Keratinocyte (primary cell): ENCODE results near the gene AFTPH. TPM values are rescaled to one million over a fixed set of nuclear protein-coding genes. Genes with fewer than 3 reads are reported as not detected.

Experiments
- DNase-seq: peaks from one replicate; pipeline ENCODE4 v3.0.0-alpha.2; 2011; ENCODE audit warnings: low read depth, missing footprints, low spot score
- FAIRE-seq: peaks from 2 replicates; lab custom pipeline; 2011; peaks lifted over from hg19 to GRCh38; lab: Jason Lieb, UNC
- H2AFZ ChIP-seq: 2 replicates; pipeline ENCODE4 v1.6.0; 2012; ENCODE audit warnings: low read length, control low read depth, inconsistent platforms; ENCODE audit not compliant: control insufficient read depth
- H3K27ac ChIP-seq: 2 replicates; pipeline ENCODE4 v1.5.1; 2011; ENCODE audit warnings: low read length; ENCODE audit not compliant: control insufficient read depth, insufficient read depth
- H3K27me3 ChIP-seq: 3 replicates; pipeline ENCODE4 v1.6.0; 2011; ENCODE audit warnings: low read length; ENCODE audit not compliant: control insufficient read depth, insufficient read depth; ENCODE audit errors: extremely low read depth
- H3K36me3 ChIP-seq, 2 experiments: 2 replicates in 1 of 2; 3 replicates in 1 of 2; pipeline ENCODE4 v1.5.1; 2011; ENCODE audit warnings: low read length in 2 of 2, mild to moderate bottlenecking in 1 of 2; ENCODE audit not compliant: control insufficient read depth in 2 of 2, insufficient read depth in 2 of 2; ENCODE audit errors: extremely low read depth in 1 of 2
- H3K4me1 ChIP-seq: 3 replicates; pipeline ENCODE4 v1.5.1; 2011; ENCODE audit warnings: low read length; ENCODE audit not compliant: control insufficient read depth, insufficient read depth; ENCODE audit errors: extremely low read depth
- H3K4me2 ChIP-seq: 3 replicates; pipeline ENCODE4 v1.6.0; 2011; ENCODE audit warnings: low read depth, low read length; ENCODE audit not compliant: control insufficient read depth, insufficient read depth; ENCODE audit errors: extremely low read depth
- H3K4me3 ChIP-seq, 3 experiments: fragments of 200-600 bp in 1 of 3; sonication (generic) in 1 of 3; 2 replicates in 2 of 3; 3 replicates in 1 of 3; pipeline ENCODE4 v1.5.1; 2011 to 2016; ENCODE audit warnings: low read length in 3 of 3, mild to moderate bottlenecking in 3 of 3, control low read depth in 2 of 3, inconsistent platforms in 1 of 3, low read depth in 1 of 3, mixed read lengths in 1 of 3, mixed run types in 1 of 3, moderate library complexity in 1 of 3; ENCODE audit not compliant: control insufficient read depth in 2 of 3, insufficient read depth in 2 of 3; ENCODE audit errors: extremely low read depth in 1 of 3
- H3K79me2 ChIP-seq: 2 replicates; pipeline ENCODE4 v1.6.0; 2012; ENCODE audit warnings: low read length; ENCODE audit not compliant: control insufficient read depth, insufficient read depth
- H3K9ac ChIP-seq: 3 replicates; pipeline ENCODE4 v1.6.0; 2011; ENCODE audit warnings: low read length; ENCODE audit not compliant: control insufficient read depth, insufficient read depth; ENCODE audit errors: extremely low read depth
- H3K9me1 ChIP-seq: 3 replicates; pipeline ENCODE4 v1.6.0; 2011; ENCODE audit warnings: low read length; ENCODE audit not compliant: control insufficient read depth, insufficient read depth; ENCODE audit errors: extremely low read depth
- H3K9me3 ChIP-seq: 2 replicates; pipeline ENCODE4 v1.5.1; 2012; ENCODE audit warnings: low read depth, low read length; ENCODE audit not compliant: control insufficient read depth
- H4K20me1 ChIP-seq: 3 replicates; pipeline ENCODE4 v1.6.0; 2011; ENCODE audit warnings: low read length; ENCODE audit not compliant: control insufficient read depth, insufficient read depth; ENCODE audit errors: extremely low read depth
- EZH2 ChIP-seq: IDR thresholded peaks from one replicate; pipeline ENCODE4 v1.6.1; 2012; ENCODE audit warnings: inconsistent platforms, mild to moderate bottlenecking, low read length, moderate library complexity
- dilution Hi-C: fragments of 300-500 bp; cut with MboI; formaldehyde crosslinking; loops from one replicate; pipeline ENCODE4 v1.7.0; 2020; ENCODE audit warnings: low sequenced_read_pairs; ENCODE audit not compliant: extremely low pct_ligation_motif_present
- polyA plus RNA-seq, 5 experiments: library from polyadenylated mRNA; depleted of rRNA in 3 of 5; stranded (reverse) in 3 of 5; stranded (forward) in 1 of 5; unstranded in 1 of 5; fragments of >200 nt; gene quantifications; 1 replicate in 1 of 5; 2 replicates in 3 of 5; 3 replicates in 1 of 5; pipeline versions ENCODE4 v1.2.1 to v1.2.3, GENCODE V29; 2011 to 2012; ENCODE audit warnings: missing spikeins in 2 of 5, low read depth in 1 of 5, low replicate concordance in 1 of 5
- TF ChIP-seq, protein P1 (sequence below), 3 experiments: IDR thresholded peaks in 1 of 3; conservative IDR thresholded peaks in 1 of 3; optimal IDR thresholded peaks in 1 of 3; 2 replicates in 2 of 3; 3 replicates in 1 of 3; pipeline versions ENCODE3 to v1.5.1; 2011; ENCODE audit warnings: low read length in 3 of 3, mild to moderate bottlenecking in 3 of 3, moderate library complexity in 2 of 3, control low read depth in 1 of 3, inconsistent platforms in 1 of 3; ENCODE audit not compliant: insufficient read depth in 2 of 3; ENCODE audit errors: extremely low read depth in 1 of 3

AFTPH gene
- polyA plus RNA-seq, 1 donor (not counting 4 experiments of a cell fraction or from before 2014, with no cell fraction given) = 28.3 TPM

DNA sequence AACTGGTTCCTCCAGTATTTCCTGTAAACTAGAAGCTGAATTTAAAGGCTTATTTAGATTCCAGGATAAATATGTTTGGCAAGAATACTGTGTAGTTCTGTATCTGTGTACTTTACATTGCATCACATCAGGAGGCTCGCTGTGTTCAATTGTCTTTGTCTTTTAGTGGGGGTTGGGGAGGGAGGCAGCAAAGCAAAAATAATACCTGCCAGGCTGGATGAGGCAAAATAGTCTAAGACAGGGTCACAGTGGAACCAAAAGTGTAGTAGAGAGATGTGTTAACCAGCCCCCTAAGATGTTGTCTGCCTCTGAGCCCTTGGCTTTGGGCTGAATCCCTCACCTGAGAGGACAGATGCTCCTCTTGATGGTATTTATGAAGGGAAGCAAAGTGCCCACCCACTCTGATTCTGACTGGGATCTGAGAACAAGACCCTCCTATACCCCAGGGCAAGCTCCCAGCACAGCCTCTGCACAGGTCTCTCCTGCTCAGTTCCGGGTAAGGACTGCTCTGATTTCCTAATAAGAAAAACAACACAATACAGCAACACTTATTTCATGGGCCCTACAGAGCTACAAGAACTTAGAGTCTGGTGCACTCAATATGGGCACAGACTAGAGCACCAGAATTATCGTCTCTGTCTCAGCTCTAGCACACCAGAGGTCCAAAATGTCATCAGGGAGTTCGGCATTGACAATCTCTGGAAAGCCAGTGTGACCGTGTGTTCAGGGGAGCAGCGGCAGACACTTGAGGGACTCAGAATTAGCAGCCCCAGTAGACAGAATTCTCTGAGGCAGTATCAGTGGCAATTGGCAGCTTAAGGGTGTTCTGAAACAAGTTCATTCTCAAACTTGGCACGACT is 7.2 kb upstream of the AFTPH start:
- H3K4me1 ChIP-seq = no peaks in the 10 kb centered on the region
- H3K4me2 ChIP-seq = no peak overlapping the region
- H3K9ac ChIP-seq = no peak overlapping the region
- peaks cover 5% of the 10 kb centered on the region for H3K27me3 ChIP-seq
- dilution Hi-C loops = no loop called here
- H3K4me3 ChIP-seq = no peak overlapping the region
- H2AFZ ChIP-seq = no peak overlapping the region
- FAIRE-seq (no peak), DNase-seq (no peak)
- H3K79me2 ChIP-seq = no peaks in the 10 kb centered on the region
- H3K36me3 ChIP-seq = no peaks in the 10 kb centered on the region
- H3K9me1 ChIP-seq = no peaks in the 10 kb centered on the region
- H3K9me3 ChIP-seq = no peaks in the 10 kb centered on the region
- H4K20me1 ChIP-seq = no peaks in the 10 kb centered on the region
- no peak overlapping the region for H3K27ac ChIP-seq
- TF ChIP-seq, protein P1, sequence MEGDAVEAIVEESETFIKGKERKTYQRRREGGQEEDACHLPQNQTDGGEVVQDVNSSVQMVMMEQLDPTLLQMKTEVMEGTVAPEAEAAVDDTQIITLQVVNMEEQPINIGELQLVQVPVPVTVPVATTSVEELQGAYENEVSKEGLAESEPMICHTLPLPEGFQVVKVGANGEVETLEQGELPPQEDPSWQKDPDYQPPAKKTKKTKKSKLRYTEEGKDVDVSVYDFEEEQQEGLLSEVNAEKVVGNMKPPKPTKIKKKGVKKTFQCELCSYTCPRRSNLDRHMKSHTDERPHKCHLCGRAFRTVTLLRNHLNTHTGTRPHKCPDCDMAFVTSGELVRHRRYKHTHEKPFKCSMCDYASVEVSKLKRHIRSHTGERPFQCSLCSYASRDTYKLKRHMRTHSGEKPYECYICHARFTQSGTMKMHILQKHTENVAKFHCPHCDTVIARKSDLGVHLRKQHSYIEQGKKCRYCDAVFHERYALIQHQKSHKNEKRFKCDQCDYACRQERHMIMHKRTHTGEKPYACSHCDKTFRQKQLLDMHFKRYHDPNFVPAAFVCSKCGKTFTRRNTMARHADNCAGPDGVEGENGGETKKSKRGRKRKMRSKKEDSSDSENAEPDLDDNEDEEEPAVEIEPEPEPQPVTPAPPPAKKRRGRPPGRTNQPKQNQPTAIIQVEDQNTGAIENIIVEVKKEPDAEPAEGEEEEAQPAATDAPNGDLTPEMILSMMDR (optimal IDR thresholded peaks at IDR 0.05 in 1 of 3, IDR thresholded peaks at IDR 0.05 in 1 of 3, conservative IDR thresholded peaks at IDR 0.05 in 1 of 3; ENCODE audit: extremely low read depth in 1 of 3, insufficient read depth in 2 of 3, low read length in 3 of 3) = no peak
- no peak for TF ChIP-seq EZH2

DNA sequence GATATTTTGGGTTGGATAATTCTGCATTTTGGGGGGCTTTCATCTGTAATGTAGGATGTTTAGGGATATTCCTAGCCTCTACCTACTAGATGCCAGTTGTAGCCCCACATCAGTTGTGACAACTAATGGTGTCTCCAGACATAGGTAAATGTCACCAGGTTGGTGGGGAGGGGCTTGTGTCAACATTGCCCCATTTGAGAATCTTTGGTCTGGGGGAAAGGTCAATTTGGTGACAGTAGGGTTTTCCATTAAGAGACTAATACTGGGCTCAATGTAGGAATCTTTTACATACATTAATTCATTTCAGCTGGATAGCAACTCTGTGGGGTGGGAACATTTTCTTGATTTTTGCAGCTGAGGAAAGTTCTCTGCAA is 6.6 kb upstream of the AFTPH start:
- no peak overlapping the region for H3K4me2 ChIP-seq

More for the DNA sequence above, 6.6 kb upstream of the AFTPH start:
- DNase-seq = no peak
- FAIRE-seq = no peak
- H3K36me3 ChIP-seq = no peaks in the 10 kb centered on the region
- H3K9ac ChIP-seq = no peak overlapping the region
- no peak overlapping the region for H3K4me3 ChIP-seq
- no peak for TF ChIP-seq EZH2
- TF ChIP-seq, protein P1 (optimal IDR thresholded peaks at IDR 0.05 in 1 of 3, IDR thresholded peaks at IDR 0.05 in 1 of 3, conservative IDR thresholded peaks at IDR 0.05 in 1 of 3; ENCODE audit: extremely low read depth in 1 of 3, insufficient read depth in 2 of 3, low read length in 3 of 3) = no peak
- dilution Hi-C loops = no loop called here
- no peaks in the 10 kb centered on the region for H4K20me1 ChIP-seq
- no peak overlapping the region for H3K27ac ChIP-seq
- no peaks in the 10 kb centered on the region for H3K9me1 ChIP-seq
- H3K79me2 ChIP-seq = no peaks in the 10 kb centered on the region
- no peaks in the 10 kb centered on the region for H3K4me1 ChIP-seq
- H2AFZ ChIP-seq = no peak overlapping the region
- no peaks in the 10 kb centered on the region for H3K9me3 ChIP-seq
- peaks cover 5% of the 10 kb centered on the region for H3K27me3 ChIP-seq
